SK-N-MC (cell line): ENCODE measurements around the gene MT1B.

Experiments
- FOXP2 ChIP-seq: optimal IDR thresholded peaks from 2 replicates; pipeline ENCODE3; 2011; ENCODE audit warnings: mild to moderate bottlenecking, moderate library complexity; ENCODE audit not compliant: insufficient read depth; ENCODE audit errors: extremely low read length, control extremely low read depth
- POLR2AphosphoS5 ChIP-seq: IDR thresholded peaks from 2 replicates; pipeline ENCODE4 v1.6.1; 2012; ENCODE audit warnings: mild to moderate bottlenecking, low read depth, low read length, borderline replicate concordance

DNA sequence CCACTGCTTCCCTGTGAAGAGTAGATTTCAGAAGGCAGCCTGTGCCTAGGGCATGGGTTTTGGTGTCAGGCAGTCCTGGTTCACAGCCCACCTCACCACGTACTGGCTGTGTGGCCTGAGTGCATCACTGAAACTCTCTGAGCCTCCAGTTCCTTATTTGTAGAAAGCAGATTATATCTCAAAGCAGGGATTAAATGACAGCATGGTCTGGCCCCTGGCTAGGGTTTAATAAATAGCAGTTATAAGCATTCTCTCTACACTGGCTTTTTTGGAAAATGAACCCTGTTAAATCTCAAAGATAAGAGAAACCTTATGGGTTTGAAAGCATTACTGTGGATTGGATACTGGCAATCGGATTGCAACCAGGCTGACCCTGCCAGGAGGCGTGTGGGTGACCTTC lies 22.2 kb upstream of the MT1B start:
- TF ChIP-seq POLR2AphosphoS5 (no peak), FOXP2 (no peak)
